ENCODE measurements around the gene PPIL1.

DNA sequence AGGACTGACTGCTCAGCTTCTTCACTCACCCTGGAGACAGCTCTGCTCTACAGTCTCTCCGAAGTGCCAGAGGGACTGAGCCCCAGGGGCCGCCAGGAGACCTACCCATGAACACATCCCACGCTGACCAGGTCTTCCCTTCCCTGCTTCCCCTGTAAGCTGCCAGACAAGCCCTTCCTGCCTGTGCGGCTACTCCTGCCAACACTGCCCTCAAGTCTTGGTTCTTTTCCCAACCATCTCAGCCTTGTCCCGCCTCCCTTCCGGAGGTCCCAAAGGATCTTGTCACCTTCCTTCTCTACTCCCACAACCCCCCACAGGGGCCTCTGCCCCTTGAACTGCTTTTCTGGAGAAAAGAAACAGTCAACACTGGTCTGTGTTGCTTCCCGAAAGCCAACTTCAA, 50.4 kb downstream of the PPIL1 start:
- TF ChIP-seq CTCF (conservative IDR thresholded peaks at IDR 0.05; ENCODE audit: low read depth, low read length) (no peak), EZH2 (IDR thresholded peaks at IDR 0.05; ENCODE audit: borderline replicate concordance, low read depth, low read length, poor library complexity, severe bottlenecking) (no peak)
